ENCODE measurements around the gene TMA7.

TMA7 gene

GRCh38 chr3:48412375-48413001 lies 27.6 kb upstream of the TMA7 start:
- peaks cover 0 to 67% of the 10 kb centered on the region in 2 experiments; a peak in 1 of 3 replicates for H3K36me3 ChIP-seq (ENCODE audit: control insufficient read depth in 2 of 2, insufficient read depth in 1 of 2, low read length in 2 of 2)
- ChIA-PET POLR2A (no interaction called here), CTCF (interaction anchor here (1.1 to 2.0 kb wide), 2 partner anchors 12 to 24 kb away, joined by 5 to 8 read pairs; no protein-coding TSS in a partner anchor)
- H3K27ac ChIP-seq (ENCODE audit: extremely low read depth, low read depth, low read length), result no peak overlapping the region
- no peaks in the 10 kb centered on the region for H3K9me3 ChIP-seq (ENCODE audit: control insufficient read depth, insufficient read depth, low read depth, low read length)
- H3K4me1 ChIP-seq (ENCODE audit: control insufficient read depth, insufficient read depth, low read length), result no peaks in the 10 kb centered on the region
- no peak overlapping the region for H3K4me3 ChIP-seq (ENCODE audit: low read depth, low read length)
- TF ChIP-seq, protein P1, sequence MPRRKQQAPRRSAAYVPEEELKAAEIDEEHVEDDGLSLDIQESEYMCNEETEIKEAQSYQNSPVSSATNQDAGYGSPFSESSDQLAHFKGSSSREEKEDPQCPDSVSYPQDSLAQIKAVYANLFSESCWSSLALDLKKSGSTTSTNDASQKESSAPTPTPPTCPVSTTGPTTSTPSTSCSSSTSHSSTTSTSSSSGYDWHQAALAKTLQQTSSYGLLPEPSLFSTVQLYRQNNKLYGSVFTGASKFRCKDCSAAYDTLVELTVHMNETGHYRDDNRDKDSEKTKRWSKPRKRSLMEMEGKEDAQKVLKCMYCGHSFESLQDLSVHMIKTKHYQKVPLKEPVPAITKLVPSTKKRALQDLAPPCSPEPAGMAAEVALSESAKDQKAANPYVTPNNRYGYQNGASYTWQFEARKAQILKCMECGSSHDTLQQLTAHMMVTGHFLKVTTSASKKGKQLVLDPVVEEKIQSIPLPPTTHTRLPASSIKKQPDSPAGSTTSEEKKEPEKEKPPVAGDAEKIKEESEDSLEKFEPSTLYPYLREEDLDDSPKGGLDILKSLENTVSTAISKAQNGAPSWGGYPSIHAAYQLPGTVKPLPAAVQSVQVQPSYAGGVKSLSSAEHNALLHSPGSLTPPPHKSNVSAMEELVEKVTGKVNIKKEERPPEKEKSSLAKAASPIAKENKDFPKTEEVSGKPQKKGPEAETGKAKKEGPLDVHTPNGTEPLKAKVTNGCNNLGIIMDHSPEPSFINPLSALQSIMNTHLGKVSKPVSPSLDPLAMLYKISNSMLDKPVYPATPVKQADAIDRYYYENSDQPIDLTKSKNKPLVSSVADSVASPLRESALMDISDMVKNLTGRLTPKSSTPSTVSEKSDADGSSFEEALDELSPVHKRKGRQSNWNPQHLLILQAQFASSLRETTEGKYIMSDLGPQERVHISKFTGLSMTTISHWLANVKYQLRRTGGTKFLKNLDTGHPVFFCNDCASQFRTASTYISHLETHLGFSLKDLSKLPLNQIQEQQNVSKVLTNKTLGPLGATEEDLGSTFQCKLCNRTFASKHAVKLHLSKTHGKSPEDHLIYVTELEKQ (tag by site-specific recombination; IDR thresholded peaks at IDR 0.05; ENCODE audit: borderline replicate concordance), result no peak

- TF ChIP-seq ZNF221 (tag by site-specific recombination; IDR thresholded peaks at IDR 0.05; ENCODE audit: borderline replicate concordance), result no peak
- TF ChIP-seq ZNF211 (tag by site-specific recombination; IDR thresholded peaks at IDR 0.05; ENCODE audit: low read depth), result no peak
- TF ChIP-seq, protein P2, sequence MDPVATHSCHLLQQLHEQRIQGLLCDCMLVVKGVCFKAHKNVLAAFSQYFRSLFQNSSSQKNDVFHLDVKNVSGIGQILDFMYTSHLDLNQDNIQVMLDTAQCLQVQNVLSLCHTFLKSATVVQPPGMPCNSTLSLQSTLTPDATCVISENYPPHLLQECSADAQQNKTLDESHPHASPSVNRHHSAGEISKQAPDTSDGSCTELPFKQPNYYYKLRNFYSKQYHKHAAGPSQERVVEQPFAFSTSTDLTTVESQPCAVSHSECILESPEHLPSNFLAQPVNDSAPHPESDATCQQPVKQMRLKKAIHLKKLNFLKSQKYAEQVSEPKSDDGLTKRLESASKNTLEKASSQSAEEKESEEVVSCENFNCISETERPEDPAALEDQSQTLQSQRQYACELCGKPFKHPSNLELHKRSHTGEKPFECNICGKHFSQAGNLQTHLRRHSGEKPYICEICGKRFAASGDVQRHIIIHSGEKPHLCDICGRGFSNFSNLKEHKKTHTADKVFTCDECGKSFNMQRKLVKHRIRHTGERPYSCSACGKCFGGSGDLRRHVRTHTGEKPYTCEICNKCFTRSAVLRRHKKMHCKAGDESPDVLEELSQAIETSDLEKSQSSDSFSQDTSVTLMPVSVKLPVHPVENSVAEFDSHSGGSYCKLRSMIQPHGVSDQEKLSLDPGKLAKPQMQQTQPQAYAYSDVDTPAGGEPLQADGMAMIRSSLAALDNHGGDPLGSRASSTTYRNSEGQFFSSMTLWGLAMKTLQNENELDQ (tag by site-specific recombination; IDR thresholded peaks at IDR 0.05; ENCODE audit: low read depth), result no peak
- TF ChIP-seq ZBTB26 (tag by site-specific recombination; optimal IDR thresholded peaks at IDR 0.05), result no peak
- TF ChIP-seq, protein P3, sequence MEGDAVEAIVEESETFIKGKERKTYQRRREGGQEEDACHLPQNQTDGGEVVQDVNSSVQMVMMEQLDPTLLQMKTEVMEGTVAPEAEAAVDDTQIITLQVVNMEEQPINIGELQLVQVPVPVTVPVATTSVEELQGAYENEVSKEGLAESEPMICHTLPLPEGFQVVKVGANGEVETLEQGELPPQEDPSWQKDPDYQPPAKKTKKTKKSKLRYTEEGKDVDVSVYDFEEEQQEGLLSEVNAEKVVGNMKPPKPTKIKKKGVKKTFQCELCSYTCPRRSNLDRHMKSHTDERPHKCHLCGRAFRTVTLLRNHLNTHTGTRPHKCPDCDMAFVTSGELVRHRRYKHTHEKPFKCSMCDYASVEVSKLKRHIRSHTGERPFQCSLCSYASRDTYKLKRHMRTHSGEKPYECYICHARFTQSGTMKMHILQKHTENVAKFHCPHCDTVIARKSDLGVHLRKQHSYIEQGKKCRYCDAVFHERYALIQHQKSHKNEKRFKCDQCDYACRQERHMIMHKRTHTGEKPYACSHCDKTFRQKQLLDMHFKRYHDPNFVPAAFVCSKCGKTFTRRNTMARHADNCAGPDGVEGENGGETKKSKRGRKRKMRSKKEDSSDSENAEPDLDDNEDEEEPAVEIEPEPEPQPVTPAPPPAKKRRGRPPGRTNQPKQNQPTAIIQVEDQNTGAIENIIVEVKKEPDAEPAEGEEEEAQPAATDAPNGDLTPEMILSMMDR (tag by site-specific recombination; IDR thresholded peaks at IDR 0.05), result no peak
- no peak for TF ChIP-seq ZBTB17 (tag by site-specific recombination; IDR thresholded peaks at IDR 0.05)
- TF ChIP-seq REST (tag by site-specific recombination; IDR thresholded peaks at IDR 0.05), result no peak
- TF ChIP-seq REPIN1 (tag by site-specific recombination; IDR thresholded peaks at IDR 0.05; ENCODE audit: low read depth), result no peak
- TF ChIP-seq ZNF132 (tag by site-specific recombination; IDR thresholded peaks at IDR 0.05; ENCODE audit: borderline replicate concordance), result no peak
- TF ChIP-seq ZNF157 (tag by site-specific recombination; IDR thresholded peaks at IDR 0.05), result no peak
- TF ChIP-seq ZFP3 (tag by site-specific recombination; IDR thresholded peaks at IDR 0.05; ENCODE audit: low read depth), result no peak
- POLR2A ChIA-PET, result no interaction called here
- H3K9me3 ChIP-seq (ENCODE audit: control insufficient read depth, insufficient read depth, low read depth, low read length), result no peaks in the 10 kb centered on the region
- no peak overlapping the region for H3K4me3 ChIP-seq (ENCODE audit: low read depth, low read length)
- no peak overlapping the region for H3K27ac ChIP-seq (ENCODE audit: extremely low read depth, low read depth, low read length)
- peaks cover 0 to 67% of the 10 kb centered on the region in 2 experiments; a peak in 1 of 3 replicates for H3K36me3 ChIP-seq (ENCODE audit: control insufficient read depth in 2 of 2, insufficient read depth in 1 of 2, low read length in 2 of 2)
- CTCF ChIA-PET, result interaction anchor here (1.1 to 2.0 kb wide), 2 partner anchors 12 to 23 kb away, joined by 5 to 8 read pairs; no protein-coding TSS in a partner anchor
- no peaks in the 10 kb centered on the region for H3K4me1 ChIP-seq (ENCODE audit: control insufficient read depth, insufficient read depth, low read length)
Observed at GRCh38 chr3:48413086-48413485, 27.0 kb upstream of the TMA7 start.
